ENCODE measurements around the gene COL16A1.

DNA sequence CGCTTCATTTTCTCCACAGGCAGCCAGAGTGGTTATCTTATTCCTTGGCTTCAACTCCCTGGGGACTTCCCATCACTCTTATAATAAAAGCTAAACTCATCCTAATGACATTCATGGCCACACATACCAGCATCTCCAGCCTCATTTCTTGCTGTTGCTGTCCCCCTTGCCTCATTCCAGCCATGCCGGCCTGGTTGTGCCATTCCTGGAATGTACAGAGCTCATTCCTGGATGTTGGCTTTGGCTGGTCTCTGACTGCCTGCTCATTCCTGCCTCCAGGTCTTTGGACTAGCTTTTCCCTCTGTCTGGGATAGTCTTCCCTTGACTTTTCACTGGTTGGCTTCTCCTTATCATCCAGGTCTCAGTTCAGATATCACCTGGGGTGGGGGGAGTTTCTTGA is 56.7 kb downstream of the COL16A1 start:
- TF ChIP-seq CTCF (IDR thresholded peaks at IDR 0.05): peak in 1 of 3 donors; percentile 20
- TF ChIP-seq POLR2A (IDR thresholded peaks at IDR 0.05): no peak

Data from lower leg skin (tissue), 3 donors.